PC-9 (cell line): ENCODE results near the gene C18orf54.

Source experiments
- EZH2 ChIP-seq: fragments of 200-600 bp; sonication (generic); IDR thresholded peaks from 2 replicates; pipeline ENCODE4 v1.8.0; 2017; ENCODE audit warnings: antibody characterized with exemption, low read depth
- TF ChIP-seq, protein P1 (sequence below): fragments of 200-600 bp; sonication (generic); conservative IDR thresholded peaks from 2 replicates; pipeline ENCODE4 v1.6.1; 2017; ENCODE audit warnings: mixed run types, antibody characterized with exemption, mild to moderate bottlenecking, moderate library complexity

DNA sequence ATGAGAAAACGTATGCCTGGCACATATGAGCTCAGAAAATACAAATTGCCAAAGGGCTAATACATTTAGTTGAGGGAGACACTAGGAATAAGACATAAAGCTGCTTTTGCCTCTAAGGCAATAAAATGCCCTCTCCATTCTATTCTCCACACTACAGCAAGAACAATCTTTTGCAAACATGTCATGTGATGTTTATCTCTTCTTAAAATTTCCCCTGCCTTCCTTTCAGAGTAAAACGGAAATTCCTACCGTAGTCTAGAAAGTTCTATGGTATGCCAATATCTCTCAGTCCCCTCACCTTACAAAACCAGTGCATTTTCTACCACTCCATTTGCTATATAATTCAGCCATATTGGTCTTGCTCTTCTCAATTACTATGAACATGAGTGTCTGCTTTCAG is 33.1 kb downstream of the C18orf54 start:
- TF ChIP-seq, protein P1, sequence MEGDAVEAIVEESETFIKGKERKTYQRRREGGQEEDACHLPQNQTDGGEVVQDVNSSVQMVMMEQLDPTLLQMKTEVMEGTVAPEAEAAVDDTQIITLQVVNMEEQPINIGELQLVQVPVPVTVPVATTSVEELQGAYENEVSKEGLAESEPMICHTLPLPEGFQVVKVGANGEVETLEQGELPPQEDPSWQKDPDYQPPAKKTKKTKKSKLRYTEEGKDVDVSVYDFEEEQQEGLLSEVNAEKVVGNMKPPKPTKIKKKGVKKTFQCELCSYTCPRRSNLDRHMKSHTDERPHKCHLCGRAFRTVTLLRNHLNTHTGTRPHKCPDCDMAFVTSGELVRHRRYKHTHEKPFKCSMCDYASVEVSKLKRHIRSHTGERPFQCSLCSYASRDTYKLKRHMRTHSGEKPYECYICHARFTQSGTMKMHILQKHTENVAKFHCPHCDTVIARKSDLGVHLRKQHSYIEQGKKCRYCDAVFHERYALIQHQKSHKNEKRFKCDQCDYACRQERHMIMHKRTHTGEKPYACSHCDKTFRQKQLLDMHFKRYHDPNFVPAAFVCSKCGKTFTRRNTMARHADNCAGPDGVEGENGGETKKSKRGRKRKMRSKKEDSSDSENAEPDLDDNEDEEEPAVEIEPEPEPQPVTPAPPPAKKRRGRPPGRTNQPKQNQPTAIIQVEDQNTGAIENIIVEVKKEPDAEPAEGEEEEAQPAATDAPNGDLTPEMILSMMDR, result no peak
- TF ChIP-seq EZH2, result no peak
